GM18517 (cell line): Measurements from ENCODE around the gene PON1.

ENCODE experiments used
- ATAC-seq: cut with Tn5 transposase; IDR thresholded peaks from one replicate; pipeline ENCODE4 v1.9.1; 2021; ENCODE audit warnings: mild to moderate bottlenecking, moderate library complexity; ENCODE audit not compliant: unreplicated experiment

The PON1 gene

GRCh38 chr7:95324431-95324830 lies at the start of gene PON1:
Gene PON1 (minus strand): TSS chr7:95324532. CDS start chr7:95324475, 57 bp downstream.
- ATAC-seq, result peak; percentile 71

- ATAC-seq, result no peak
Observed at GRCh38 chr7:95373323-95373722, 49.0 kb upstream of the PON1 start.

GRCh38 chr7:95368235-95368634 lies 43.9 kb upstream of the PON1 start:
- no peak for ATAC-seq

- no peak for ATAC-seq
Observed at GRCh38 chr7:95367606-95368005, 43.3 kb upstream of the PON1 start.

GRCh38 chr7:95365151-95365550 lies 40.8 kb upstream of the PON1 start:
- ATAC-seq, result no peak

- ATAC-seq, result no peak
Observed at GRCh38 chr7:95357623-95358022, 33.3 kb upstream of the PON1 start.

GRCh38 chr7:95342642-95343307 lies 18.4 kb upstream of the PON1 start:
- ATAC-seq, result no peak

GRCh38 chr7:95342029-95342428 lies 17.7 kb upstream of the PON1 start:
- ATAC-seq, result no peak

- no peak for ATAC-seq
Observed at GRCh38 chr7:95340491-95340890, 16.2 kb upstream of the PON1 start.

GRCh38 chr7:95338832-95339231 lies 14.5 kb upstream of the PON1 start:
- ATAC-seq, result no peak

GRCh38 chr7:95335093-95335492 lies 10.8 kb upstream of the PON1 start:
- no peak for ATAC-seq

- no peak for ATAC-seq
Observed at GRCh38 chr7:95334447-95334846, 10.1 kb upstream of the PON1 start.

- ATAC-seq, result peak; percentile 42
Observed at GRCh38 chr7:95330961-95331337, 6.6 kb upstream of the PON1 start.

- ATAC-seq, result peak; percentile 98
Observed at GRCh38 chr7:95330204-95330960, 6.0 kb upstream of the PON1 start.

GRCh38 chr7:95327356-95327755 lies 3.0 kb upstream of the PON1 start:
- no peak for ATAC-seq

GRCh38 chr7:95323410-95324129 lies 762 bp downstream of the PON1 start:
- no peak for ATAC-seq

- no peak for ATAC-seq
Observed at GRCh38 chr7:95322854-95323253, 1.5 kb downstream of the PON1 start.

- no peak for ATAC-seq
Observed at GRCh38 chr7:95322396-95322795, 1.9 kb downstream of the PON1 start.

GRCh38 chr7:95321720-95322119 lies 2.6 kb downstream of the PON1 start:
- ATAC-seq, result no peak

GRCh38 chr7:95320651-95321050 lies 3.7 kb downstream of the PON1 start:
- ATAC-seq, result no peak

- ATAC-seq, result no peak
Observed at GRCh38 chr7:95319570-95319969, 4.8 kb downstream of the PON1 start.
